ENCODE data around the gene HYAL1. TPM values are rescaled to one million over a fixed set of nuclear protein-coding genes. Genes with fewer than 3 reads are reported as not detected.

HYAL1 gene
- total RNA-seq = 10 to 100 TPM; 37.5 to 41.3 TPM
- 1 to 10 TPM; 2.1 to 3.4 (median 2.6) TPM for polyA plus RNA-seq (ENCODE audit: insufficient read length in 6 of 6)
- long read RNA-seq, donor 1 = 0 reads
- long read RNA-seq, donor 2 = 0 reads
- long read RNA-seq, donor 3 = 0 reads
- long read RNA-seq, donor 4, transcript HYAL1-204 (4 exons, 2,081 nt) = major isoform, 24 of 37 reads
- long read RNA-seq, donor 4, transcript HYAL1-201 (3 exons, 2,517 nt) = minor isoform, 6 of 37 reads
- long read RNA-seq, donor 4, partial matches to known transcripts = 0 of 37 reads
- long read RNA-seq, donor 4, other reads (novel, unspliced or antisense) = 2 of 37 reads
- long read RNA-seq, donor 5 = 0 reads
- long read RNA-seq, donor 6 = 0 reads
- long read RNA-seq, donor 7 = 0 reads
- long read RNA-seq, donor 8, partial matches to known transcripts = 0 of 1 reads
- long read RNA-seq, donor 8, other reads (novel, unspliced or antisense) = 0 of 1 reads
- long read RNA-seq, donor 9 = 0 reads
- long read RNA-seq, donor 10, transcript HYAL1-201 (3 exons, 2,517 nt) = minor isoform, 5 of 30 reads
- long read RNA-seq, donor 10, transcript HYAL1-204 (4 exons, 2,081 nt) = major isoform, 18 of 30 reads
- long read RNA-seq, donor 10, partial matches to known transcripts = 1 of 30 reads
- long read RNA-seq, donor 10, other reads (novel, unspliced or antisense) = 3 of 30 reads
- long read RNA-seq, donor 11 = 0 reads
- long read RNA-seq, donor 12, partial matches to known transcripts = 0 of 1 reads
- long read RNA-seq, donor 12, other reads (novel, unspliced or antisense) = 0 of 1 reads

GRCh38 chr3:50303013-50303815, at the start of gene HYAL1:
Gene HYAL1 (minus strand): TSS chr3:50303574. CDS start chr3:50302956, 618 bp downstream.
- ATAC-seq = peak; percentile 63
- DNase-seq = peak in 3 of 4 donors; percentile 30 to 93 (median 80)
- peaks cover 31 to 49% of the 10 kb centered on the region in 2 donors for H3K4me1 ChIP-seq

GRCh38 chr3:50352781-50353180, 49.4 kb upstream of the HYAL1 start:
- intact Hi-C loops (cut with DNase I) = no loop called here
- H3K27me3 ChIP-seq = no peaks in the 10 kb centered on the region
- no peak for TF ChIP-seq CTCF (IDR thresholded peaks at IDR 0.05)
- DNase-seq (no peak), ATAC-seq (no peak)
- H3K9me3 ChIP-seq = no peaks in the 10 kb centered on the region
- H3K4me1 ChIP-seq = peaks cover 43 to 83% of the 10 kb centered on the region in 2 donors
- H3K4me3 ChIP-seq = no peak overlapping the region
- peak overlapping the region in 1 of 2 donors; percentile 15 for H3K27ac ChIP-seq
- peaks cover 4 to 55% of the 10 kb centered on the region in 2 donors for H3K36me3 ChIP-seq

More at GRCh38 chr3:50303013-50303815, at the start of gene HYAL1:
- TF ChIP-seq CTCF (IDR thresholded peaks at IDR 0.05) = peak in 1 of 2 donors; percentile 10
- H3K4me3 ChIP-seq = peak within 1 kb of the TSS; percentile 19 to 68
- no peaks in the 10 kb centered on the region for H3K27me3 ChIP-seq
- peaks cover 0 to 5% of the 10 kb centered on the region in 2 donors for H3K9me3 ChIP-seq
- intact Hi-C loops (cut with DNase I) = no loop called here
- no peaks in the 10 kb centered on the region for H3K36me3 ChIP-seq
- H3K27ac ChIP-seq = peak within 1 kb of the TSS; percentile 83 to 92

GRCh38 chr3:50351323-50351697, 47.9 kb upstream of the HYAL1 start:
- ATAC-seq = no peak
- Histone ChIP-seq H3K36me3 (peaks cover 4 to 54% of the 10 kb centered on the region in 2 donors), H3K4me1 (peaks cover 29 to 82% of the 10 kb centered on the region in 2 donors)

More at GRCh38 chr3:50351323-50351697, 47.9 kb upstream of the HYAL1 start:
- H3K9me3 ChIP-seq = no peaks in the 10 kb centered on the region
- H3K27me3 ChIP-seq = no peaks in the 10 kb centered on the region
- H3K4me3 ChIP-seq = peak overlapping the region; percentile 69 to 78
- TF ChIP-seq CTCF (IDR thresholded peaks at IDR 0.05) = no peak
- intact Hi-C loops (cut with DNase I) = no loop called here
- no peak for DNase-seq
- H3K27ac ChIP-seq = peak overlapping the region in 1 of 2 donors; percentile 97

Measured in left lung (tissue), 14 donors.